ENCODE results near the gene DNAL4. TPM values are rescaled to one million over a fixed set of nuclear protein-coding genes. Genes with fewer than 3 reads are reported as not detected.

DNAL4 gene
- total RNA-seq, 1 donor from 2014 or later: 46.9 TPM

DNA sequence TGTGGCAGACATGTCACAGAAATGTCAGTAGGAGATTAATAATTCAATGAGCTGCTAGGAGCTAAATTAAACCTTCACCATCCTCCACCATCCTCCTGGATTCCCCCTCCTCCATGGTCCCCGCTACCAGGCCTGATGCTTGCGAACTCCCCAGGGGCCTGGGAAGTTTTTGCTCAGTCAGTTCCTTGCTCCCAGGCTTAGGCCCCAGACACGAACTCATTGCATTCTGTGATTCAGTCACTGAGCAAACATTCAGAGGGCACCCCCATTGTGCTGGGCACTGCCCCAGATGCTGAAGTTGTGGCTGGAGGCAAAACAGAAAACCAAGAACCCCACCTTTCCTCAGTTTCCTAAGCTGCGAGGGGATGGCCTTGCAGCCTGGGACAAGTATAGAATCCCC is 35.5 kb upstream of the DNAL4 start:
- H3K4me3 ChIP-seq (ENCODE audit: low read depth, low read length): no peak overlapping the region
- DNase-seq (ENCODE audit: low read depth): no peak
- TF ChIP-seq, protein P1, sequence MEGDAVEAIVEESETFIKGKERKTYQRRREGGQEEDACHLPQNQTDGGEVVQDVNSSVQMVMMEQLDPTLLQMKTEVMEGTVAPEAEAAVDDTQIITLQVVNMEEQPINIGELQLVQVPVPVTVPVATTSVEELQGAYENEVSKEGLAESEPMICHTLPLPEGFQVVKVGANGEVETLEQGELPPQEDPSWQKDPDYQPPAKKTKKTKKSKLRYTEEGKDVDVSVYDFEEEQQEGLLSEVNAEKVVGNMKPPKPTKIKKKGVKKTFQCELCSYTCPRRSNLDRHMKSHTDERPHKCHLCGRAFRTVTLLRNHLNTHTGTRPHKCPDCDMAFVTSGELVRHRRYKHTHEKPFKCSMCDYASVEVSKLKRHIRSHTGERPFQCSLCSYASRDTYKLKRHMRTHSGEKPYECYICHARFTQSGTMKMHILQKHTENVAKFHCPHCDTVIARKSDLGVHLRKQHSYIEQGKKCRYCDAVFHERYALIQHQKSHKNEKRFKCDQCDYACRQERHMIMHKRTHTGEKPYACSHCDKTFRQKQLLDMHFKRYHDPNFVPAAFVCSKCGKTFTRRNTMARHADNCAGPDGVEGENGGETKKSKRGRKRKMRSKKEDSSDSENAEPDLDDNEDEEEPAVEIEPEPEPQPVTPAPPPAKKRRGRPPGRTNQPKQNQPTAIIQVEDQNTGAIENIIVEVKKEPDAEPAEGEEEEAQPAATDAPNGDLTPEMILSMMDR (IDR thresholded peaks at IDR 0.05; ENCODE audit: insufficient read depth, low read length, poor library complexity, severe bottlenecking): no peak

DNA sequence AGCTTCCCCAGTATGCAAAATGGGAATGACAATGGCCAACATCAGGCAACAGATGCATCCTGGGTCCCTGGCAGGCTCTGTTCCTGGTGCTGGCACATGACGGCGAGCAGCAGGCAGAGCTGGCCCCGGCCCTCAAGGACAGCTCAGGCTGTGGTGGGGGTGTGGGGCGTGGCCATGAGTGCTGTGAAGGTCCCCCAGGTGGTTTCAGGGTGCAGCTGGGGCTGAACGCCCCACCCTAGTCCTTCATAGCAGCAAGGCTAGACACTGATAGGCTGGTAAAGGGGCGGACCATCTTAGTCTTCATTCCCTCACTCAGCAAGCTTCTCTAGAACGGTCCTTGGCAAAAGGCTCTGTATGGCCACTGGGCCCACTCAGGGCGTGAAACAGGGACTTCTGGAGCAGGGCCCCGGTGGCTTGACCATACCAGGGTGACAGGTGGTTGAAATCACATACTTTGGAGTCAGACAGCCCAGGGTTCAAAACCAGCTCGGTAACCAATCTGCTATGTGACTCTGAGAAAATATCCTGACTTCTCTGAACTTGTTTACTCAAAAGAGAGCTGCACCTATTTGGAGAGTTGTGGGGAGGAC is 34.8 kb upstream of the DNAL4 start:
- no peak overlapping the region for H3K4me3 ChIP-seq (ENCODE audit: low read depth, low read length)
- no peaks in the 10 kb centered on the region for H3K27me3 ChIP-seq (ENCODE audit: control insufficient read depth, insufficient read depth, low read length)
- TF ChIP-seq, protein P1 (IDR thresholded peaks at IDR 0.05; ENCODE audit: insufficient read depth, low read length, poor library complexity, severe bottlenecking): no peak
- no peak for DNase-seq (ENCODE audit: low read depth)
- H3K36me3 ChIP-seq (ENCODE audit: control insufficient read depth, insufficient read depth, low read length): no peaks in the 10 kb centered on the region

More for the DNA sequence above, 35.5 kb upstream of the DNAL4 start:
- Histone ChIP-seq H3K36me3 (ENCODE audit: control insufficient read depth, insufficient read depth, low read length) (no peaks in the 10 kb centered on the region), H3K27me3 (ENCODE audit: control insufficient read depth, insufficient read depth, low read length) (no peaks in the 10 kb centered on the region)

DNA sequence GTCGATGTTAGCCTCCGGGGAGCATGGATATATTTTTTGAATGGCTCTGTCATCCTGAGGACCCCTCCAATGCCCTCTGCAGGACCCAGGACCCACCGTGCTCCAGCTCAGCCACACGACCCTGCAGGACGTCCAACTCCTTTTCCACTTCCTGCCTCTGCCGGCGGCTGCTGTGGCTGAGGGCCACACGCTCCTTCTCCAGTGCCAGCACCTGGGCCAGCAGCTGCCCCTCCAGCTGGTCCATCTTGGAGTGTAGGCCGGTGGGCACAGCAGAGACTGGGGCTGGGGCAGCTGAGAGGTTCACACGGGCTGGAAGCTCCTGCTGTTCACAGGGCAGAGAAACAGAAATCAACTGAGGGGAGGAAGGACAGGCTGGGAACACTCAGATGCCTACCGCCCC is 34.2 kb upstream of the DNAL4 start:
- TF ChIP-seq, protein P1 (IDR thresholded peaks at IDR 0.05; ENCODE audit: insufficient read depth, low read length, poor library complexity, severe bottlenecking): no peak
- H3K36me3 ChIP-seq (ENCODE audit: control insufficient read depth, insufficient read depth, low read length): no peaks in the 10 kb centered on the region
- DNase-seq (ENCODE audit: low read depth): no peak
- no peak overlapping the region for H3K4me3 ChIP-seq (ENCODE audit: low read depth, low read length)
- H3K27me3 ChIP-seq (ENCODE audit: control insufficient read depth, insufficient read depth, low read length): no peaks in the 10 kb centered on the region

DNA sequence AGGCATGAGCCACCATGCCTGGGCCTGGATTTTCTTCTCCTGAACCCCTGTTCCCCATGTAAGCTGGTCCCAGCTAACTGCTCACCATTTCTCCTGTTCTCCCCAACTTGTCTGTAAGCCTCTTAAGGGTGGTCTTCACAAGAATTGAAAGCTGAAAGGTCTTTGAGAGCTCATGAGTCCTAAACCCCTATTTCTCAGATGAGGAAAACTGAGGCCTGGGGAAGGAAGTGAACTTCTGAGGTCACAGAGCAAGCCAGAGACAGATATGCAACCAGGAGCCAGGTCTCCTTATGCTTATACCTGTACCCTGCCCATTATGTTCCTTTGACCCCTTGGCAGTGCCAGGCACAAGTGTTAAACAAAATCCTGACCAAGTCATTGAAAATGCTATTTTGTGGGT is 33.6 kb upstream of the DNAL4 start:
- no peak for DNase-seq (ENCODE audit: low read depth)
- Histone ChIP-seq H3K36me3 (ENCODE audit: control insufficient read depth, insufficient read depth, low read length) (no peaks in the 10 kb centered on the region), H3K4me3 (ENCODE audit: low read depth, low read length) (no peak overlapping the region), H3K27me3 (ENCODE audit: control insufficient read depth, insufficient read depth, low read length) (no peaks in the 10 kb centered on the region)
- TF ChIP-seq, protein P1 (IDR thresholded peaks at IDR 0.05; ENCODE audit: insufficient read depth, low read length, poor library complexity, severe bottlenecking): no peak

DNA sequence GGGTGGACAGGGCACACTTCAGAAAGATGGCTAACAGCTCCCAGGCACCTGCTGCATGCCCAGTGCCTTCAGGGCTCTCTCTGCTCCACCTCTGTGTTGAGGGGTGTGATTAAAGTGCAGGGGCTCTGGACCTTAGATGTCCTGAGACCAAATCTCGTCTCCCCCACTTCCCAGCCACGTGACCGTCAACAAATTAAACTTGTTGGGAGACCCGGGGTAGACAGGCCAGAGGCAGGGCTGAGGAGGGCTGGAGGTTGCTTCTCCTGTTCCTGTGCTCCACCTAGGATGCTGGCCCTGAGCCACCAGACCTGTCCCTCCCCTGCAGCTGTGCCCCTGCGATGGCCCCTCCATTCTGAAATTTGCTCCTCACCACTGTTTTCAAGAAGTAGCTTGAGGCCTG is 32.9 kb upstream of the DNAL4 start:
- H3K4me3 ChIP-seq (ENCODE audit: low read depth, low read length): no peak overlapping the region
- TF ChIP-seq, protein P1 (IDR thresholded peaks at IDR 0.05; ENCODE audit: insufficient read depth, low read length, poor library complexity, severe bottlenecking): no peak
- H3K27me3 ChIP-seq (ENCODE audit: control insufficient read depth, insufficient read depth, low read length): no peaks in the 10 kb centered on the region
- no peaks in the 10 kb centered on the region for H3K36me3 ChIP-seq (ENCODE audit: control insufficient read depth, insufficient read depth, low read length)
- no peak for DNase-seq (ENCODE audit: low read depth)

DNA sequence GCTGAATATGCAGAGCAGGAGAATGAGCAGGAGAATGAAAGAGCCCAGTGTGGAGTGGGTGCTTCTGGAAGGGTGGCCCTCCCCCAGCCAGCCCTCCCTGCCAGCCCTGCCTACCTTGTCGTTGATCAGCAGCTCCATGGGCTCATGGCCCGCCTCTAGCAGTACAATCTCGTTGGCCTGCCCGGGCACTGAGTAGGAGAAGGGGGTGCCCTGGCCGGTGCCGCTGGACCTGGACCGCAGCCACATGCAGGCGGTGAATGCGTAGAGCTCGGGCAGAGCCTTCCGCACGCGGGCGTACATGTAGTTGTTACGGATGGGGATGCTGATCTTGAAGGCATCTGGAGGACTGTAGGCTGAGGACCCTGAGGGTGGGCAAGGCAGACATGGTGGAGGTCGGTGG is 32.4 kb upstream of the DNAL4 start:
- H3K36me3 ChIP-seq (ENCODE audit: control insufficient read depth, insufficient read depth, low read length): no peaks in the 10 kb centered on the region
- H3K4me3 ChIP-seq (ENCODE audit: low read depth, low read length): no peak overlapping the region
- TF ChIP-seq, protein P1 (IDR thresholded peaks at IDR 0.05; ENCODE audit: insufficient read depth, low read length, poor library complexity, severe bottlenecking): no peak
- DNase-seq (ENCODE audit: low read depth): no peak
- no peaks in the 10 kb centered on the region for H3K27me3 ChIP-seq (ENCODE audit: control insufficient read depth, insufficient read depth, low read length)
